GM12878 (cell line): ENCODE measurements around the gene XIAP. TPM values are rescaled to one million over a fixed set of nuclear protein-coding genes. Genes with fewer than 3 reads are reported as not detected.

Experiments used
- ASH2L ChIP-seq: fragments of 300-600, 200-600 bp; sonication (generic); IDR thresholded peaks from 2 replicates; pipeline ENCODE4 v1.6.1; 2017; ENCODE audit warnings: low read depth, mild to moderate bottlenecking, borderline replicate concordance
- CHD1 ChIP-seq: IDR thresholded peaks from 2 replicates; pipeline ENCODE4 v1.6.1; 2012; ENCODE audit warnings: low read depth, low read length, improper control_type of control experiment
- EGR1 ChIP-seq, 2 experiments: IDR thresholded peaks; 1 replicate in 1 of 2; 2 replicates in 1 of 2; pipeline ENCODE4 v1.6.1; 2011 to 2012; ENCODE audit warnings: low read depth in 2 of 2, low read length in 2 of 2, borderline replicate concordance in 1 of 2, mild to moderate bottlenecking in 1 of 2, moderate library complexity in 1 of 2
- FOXM1 ChIP-seq: IDR thresholded peaks from 2 replicates; pipeline ENCODE4 v1.6.1; 2012; ENCODE audit warnings: low read depth, mild to moderate bottlenecking, inconsistent platforms, low read length, moderate library complexity
- HDAC2 ChIP-seq: fragments of 200-600 bp; sonication (generic); IDR thresholded peaks from 2 replicates; pipeline ENCODE4 v1.6.1; 2017
- HDAC6 ChIP-seq: fragments of 200-600 bp; sonication (generic); IDR thresholded peaks from one replicate; pipeline ENCODE4 v1.8.0; 2017; ENCODE audit warnings: antibody characterized with exemption; ENCODE audit not compliant: unreplicated experiment
- HDGF ChIP-seq: fragments of 450-650 bp; IDR thresholded peaks from 2 replicates; pipeline ENCODE4 v1.6.1; 2016; ENCODE audit warnings: antibody characterized with exemption
- IKZF1 ChIP-seq: fragments of 450-650 bp; conservative IDR thresholded peaks from 2 replicates; pipeline ENCODE4 v1.6.1; 2017; ENCODE audit warnings: antibody characterized with exemption, mild to moderate bottlenecking
- JUNB ChIP-seq: IDR thresholded peaks from 2 replicates; pipeline ENCODE4 v1.6.1; 2016; ENCODE audit warnings: antibody characterized with exemption, mild to moderate bottlenecking
- NFIC ChIP-seq: IDR thresholded peaks from 2 replicates; pipeline ENCODE4 v1.6.1; 2012; ENCODE audit warnings: low read depth, mild to moderate bottlenecking, inconsistent platforms, low read length, moderate library complexity
- RAD51 ChIP-seq: fragments of 450-650 bp; IDR thresholded peaks from 2 replicates; pipeline ENCODE4 v1.6.1; 2016; ENCODE audit warnings: moderate library complexity, mild to moderate bottlenecking, inconsistent platforms
- RCOR1 ChIP-seq: conservative IDR thresholded peaks from 2 replicates; pipeline ENCODE4 v1.6.1; 2012; ENCODE audit warnings: low read depth, low read length, improper control_type of control experiment
- SMAD5 ChIP-seq: IDR thresholded peaks from 2 replicates; pipeline ENCODE4 v1.6.1; 2016; ENCODE audit warnings: antibody characterized with exemption, low read depth
- SUPT20H ChIP-seq: IDR thresholded peaks from 2 replicates; pipeline ENCODE4 v1.6.1; 2011; ENCODE audit warnings: low read depth, mild to moderate bottlenecking, low read length, moderate library complexity, borderline replicate concordance; ENCODE audit not compliant: control insufficient read depth
- TARDBP ChIP-seq: IDR thresholded peaks from 2 replicates; pipeline ENCODE4 v1.6.1; 2016; ENCODE audit warnings: borderline replicate concordance
- TBL1XR1 ChIP-seq: IDR thresholded peaks from 2 replicates; pipeline ENCODE4 v1.6.1; 2012; ENCODE audit warnings: low read depth, low read length, improper control_type of control experiment
- WRNIP1 ChIP-seq: IDR thresholded peaks from 2 replicates; pipeline ENCODE4 v1.6.1; 2011; ENCODE audit warnings: low read depth, low read length, improper control_type of control experiment, borderline replicate concordance
- ZNF217 ChIP-seq: fragments of 450-650 bp; IDR thresholded peaks from 2 replicates; pipeline ENCODE4 v1.6.1; 2017; ENCODE audit warnings: antibody characterized with exemption, mild to moderate bottlenecking
- polyA plus RNA-seq, 11 experiments: library from polyadenylated mRNA; depleted of rRNA in 4 of 11; unstranded in 6 of 11; stranded (reverse) in 5 of 11; fragments of >200 nt; fragmentation: Nextera tagmentation in 4 of 11; fragmentation: Illumina TruSeq in 1 of 11; extraction: Ambion mirVana in 4 of 11; extraction: Trizol in 1 of 11; gene quantifications; 1 replicate in 1 of 11; 2 replicates in 10 of 11; pipeline versions ENCODE4 v1.2.1 to v1.2.3, GENCODE V29; 2011 to 2016; ENCODE audit warnings: inconsistent platforms in 2 of 11, missing spikeins in 2 of 11, low read depth in 1 of 11
- total RNA-seq, 4 experiments: library from RNA; depleted of rRNA in 3 of 4; stranded (reverse); fragments of >200 nt in 3 of 4; fragmentation: Illumina TruSeq in 1 of 4; extraction: Trizol in 1 of 4; gene quantifications; 2 replicates each; pipeline versions ENCODE4 v1.2.1 to v1.2.3, GENCODE V29; 2013 to 2021
- TF ChIP-seq, protein P1 (sequence below): fragments of 450-650 bp; IDR thresholded peaks from 2 replicates; pipeline ENCODE4 v1.6.1; 2016; ENCODE audit warnings: mild to moderate bottlenecking
- TF ChIP-seq, protein P2 (sequence below): fragments of 150-350 bp; IDR thresholded peaks from 2 replicates; pipeline ENCODE4 v1.6.1; 2016; ENCODE audit warnings: low read depth, low read length
- TF ChIP-seq, protein P3 (sequence below): fragments of 450-650 bp; IDR thresholded peaks from 2 replicates; pipeline ENCODE4 v1.6.1; 2018; ENCODE audit warnings: mild to moderate bottlenecking, low read depth, moderate library complexity; ENCODE audit not compliant: partially characterized antibody

The XIAP gene
- total and polyA plus RNA-seq, 10 of the 15 experiments (the other 5 are each of a cell fraction or from before 2014, with no cell fraction given): 3.3 to 21.1 (median 14.5) TPM

DNA sequence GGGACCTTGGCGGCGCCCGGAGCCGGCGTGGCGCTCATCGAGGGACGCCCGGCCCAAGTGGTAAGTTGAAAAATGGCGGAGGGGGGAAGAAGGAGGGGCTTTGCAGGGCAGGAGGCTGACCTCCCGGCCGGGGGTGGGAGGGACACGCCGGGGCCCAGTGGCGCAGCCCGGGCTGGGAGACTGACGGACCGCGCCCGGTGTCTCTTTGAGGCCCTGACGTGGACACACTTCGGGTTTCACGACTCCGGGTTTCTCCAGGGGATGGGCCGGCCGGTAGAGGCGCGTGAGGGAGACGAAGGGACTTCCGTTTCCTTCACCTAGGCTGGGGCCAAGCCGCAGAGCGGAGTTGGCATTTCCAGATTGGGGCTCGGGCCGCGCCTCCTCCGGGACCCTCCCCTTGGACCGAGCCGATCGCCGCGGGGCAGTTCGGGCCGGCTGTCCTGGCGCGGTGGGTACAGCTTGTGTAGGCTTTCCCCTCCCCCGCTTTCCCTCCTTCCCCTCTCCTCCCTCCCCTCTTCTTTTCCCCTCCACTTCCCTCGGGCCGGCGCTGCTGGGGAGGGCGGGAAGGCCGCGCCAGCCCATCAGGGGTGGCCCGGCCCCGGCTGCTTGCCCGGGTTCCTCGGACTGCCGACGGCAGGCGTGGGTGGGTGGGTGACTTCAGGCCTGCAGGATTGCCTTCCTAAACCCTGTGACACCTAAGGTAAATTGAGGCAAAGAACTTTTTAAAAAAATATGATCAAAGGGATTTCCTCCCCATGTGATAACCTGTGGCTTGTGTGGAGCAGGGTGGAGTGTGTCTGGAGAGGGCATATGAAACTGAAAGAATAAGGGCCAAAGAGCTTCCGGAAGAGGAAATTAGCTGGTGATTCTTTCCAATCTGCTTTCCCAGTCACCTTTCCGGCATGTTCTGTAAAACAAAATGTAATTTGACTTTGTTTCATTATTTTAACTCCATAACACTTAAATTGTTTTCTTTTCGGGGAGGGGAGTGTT is at the start of gene XIAP (continued):
- TF ChIP-seq TBL1XR1 (no peak), IKZF1 (peak; percentile 71), SUPT20H (no peak), FOXM1 (no peak), TARDBP (no peak), HDAC6 (no peak), RAD51 (peak; percentile 10; the same call in 1 of the 2 replicates), NFIC (no peak), HDGF (peak; percentile 24; the same call in 1 of the 2 replicates), ASH2L (no peak), ZNF217 (no peak), EGR1 (IDR thresholded peaks at IDR 0.05; ENCODE audit: borderline replicate concordance in 1 of 2, low read depth in 2 of 2, low read length in 2 of 2) (peak in 1 of 2 experiments; percentile 23; a peak in 1 of 3 replicates), RCOR1 (no peak), WRNIP1 (no peak), CHD1 (no peak), SMAD5 (no peak; the same call in 1 of the 2 replicates), JUNB (no peak), HDAC2 (no peak)
- TF ChIP-seq, protein P1, sequence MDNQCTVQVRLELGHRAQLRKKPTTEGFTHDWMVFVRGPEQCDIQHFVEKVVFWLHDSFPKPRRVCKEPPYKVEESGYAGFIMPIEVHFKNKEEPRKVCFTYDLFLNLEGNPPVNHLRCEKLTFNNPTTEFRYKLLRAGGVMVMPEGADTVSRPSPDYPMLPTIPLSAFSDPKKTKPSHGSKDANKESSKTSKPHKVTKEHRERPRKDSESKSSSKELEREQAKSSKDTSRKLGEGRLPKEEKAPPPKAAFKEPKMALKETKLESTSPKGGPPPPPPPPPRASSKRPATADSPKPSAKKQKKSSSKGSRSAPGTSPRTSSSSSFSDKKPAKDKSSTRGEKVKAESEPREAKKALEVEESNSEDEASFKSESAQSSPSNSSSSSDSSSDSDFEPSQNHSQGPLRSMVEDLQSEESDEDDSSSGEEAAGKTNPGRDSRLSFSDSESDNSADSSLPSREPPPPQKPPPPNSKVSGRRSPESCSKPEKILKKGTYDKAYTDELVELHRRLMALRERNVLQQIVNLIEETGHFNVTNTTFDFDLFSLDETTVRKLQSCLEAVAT: peak; percentile 68; the same call in 1 of the 2 replicates
- TF ChIP-seq, protein P2, sequence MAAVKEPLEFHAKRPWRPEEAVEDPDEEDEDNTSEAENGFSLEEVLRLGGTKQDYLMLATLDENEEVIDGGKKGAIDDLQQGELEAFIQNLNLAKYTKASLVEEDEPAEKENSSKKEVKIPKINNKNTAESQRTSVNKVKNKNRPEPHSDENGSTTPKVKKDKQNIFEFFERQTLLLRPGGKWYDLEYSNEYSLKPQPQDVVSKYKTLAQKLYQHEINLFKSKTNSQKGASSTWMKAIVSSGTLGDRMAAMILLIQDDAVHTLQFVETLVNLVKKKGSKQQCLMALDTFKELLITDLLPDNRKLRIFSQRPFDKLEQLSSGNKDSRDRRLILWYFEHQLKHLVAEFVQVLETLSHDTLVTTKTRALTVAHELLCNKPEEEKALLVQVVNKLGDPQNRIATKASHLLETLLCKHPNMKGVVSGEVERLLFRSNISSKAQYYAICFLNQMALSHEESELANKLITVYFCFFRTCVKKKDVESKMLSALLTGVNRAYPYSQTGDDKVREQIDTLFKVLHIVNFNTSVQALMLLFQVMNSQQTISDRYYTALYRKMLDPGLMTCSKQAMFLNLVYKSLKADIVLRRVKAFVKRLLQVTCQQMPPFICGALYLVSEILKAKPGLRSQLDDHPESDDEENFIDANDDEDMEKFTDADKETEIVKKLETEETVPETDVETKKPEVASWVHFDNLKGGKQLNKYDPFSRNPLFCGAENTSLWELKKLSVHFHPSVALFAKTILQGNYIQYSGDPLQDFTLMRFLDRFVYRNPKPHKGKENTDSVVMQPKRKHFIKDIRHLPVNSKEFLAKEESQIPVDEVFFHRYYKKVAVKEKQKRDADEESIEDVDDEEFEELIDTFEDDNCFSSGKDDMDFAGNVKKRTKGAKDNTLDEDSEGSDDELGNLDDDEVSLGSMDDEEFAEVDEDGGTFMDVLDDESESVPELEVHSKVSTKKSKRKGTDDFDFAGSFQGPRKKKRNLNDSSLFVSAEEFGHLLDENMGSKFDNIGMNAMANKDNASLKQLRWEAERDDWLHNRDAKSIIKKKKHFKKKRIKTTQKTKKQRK: no peak
- TF ChIP-seq, protein P3, sequence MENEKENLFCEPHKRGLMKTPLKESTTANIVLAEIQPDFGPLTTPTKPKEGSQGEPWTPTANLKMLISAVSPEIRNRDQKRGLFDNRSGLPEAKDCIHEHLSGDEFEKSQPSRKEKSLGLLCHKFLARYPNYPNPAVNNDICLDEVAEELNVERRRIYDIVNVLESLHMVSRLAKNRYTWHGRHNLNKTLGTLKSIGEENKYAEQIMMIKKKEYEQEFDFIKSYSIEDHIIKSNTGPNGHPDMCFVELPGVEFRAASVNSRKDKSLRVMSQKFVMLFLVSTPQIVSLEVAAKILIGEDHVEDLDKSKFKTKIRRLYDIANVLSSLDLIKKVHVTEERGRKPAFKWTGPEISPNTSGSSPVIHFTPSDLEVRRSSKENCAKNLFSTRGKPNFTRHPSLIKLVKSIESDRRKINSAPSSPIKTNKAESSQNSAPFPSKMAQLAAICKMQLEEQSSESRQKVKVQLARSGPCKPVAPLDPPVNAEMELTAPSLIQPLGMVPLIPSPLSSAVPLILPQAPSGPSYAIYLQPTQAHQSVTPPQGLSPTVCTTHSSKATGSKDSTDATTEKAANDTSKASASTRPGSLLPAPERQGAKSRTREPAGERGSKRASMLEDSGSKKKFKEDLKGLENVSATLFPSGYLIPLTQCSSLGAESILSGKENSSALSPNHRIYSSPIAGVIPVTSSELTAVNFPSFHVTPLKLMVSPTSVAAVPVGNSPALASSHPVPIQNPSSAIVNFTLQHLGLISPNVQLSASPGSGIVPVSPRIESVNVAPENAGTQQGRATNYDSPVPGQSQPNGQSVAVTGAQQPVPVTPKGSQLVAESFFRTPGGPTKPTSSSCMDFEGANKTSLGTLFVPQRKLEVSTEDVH: no peak
